CD4-positive, alpha-beta T cell treated with Interleukin-2 at 100 ng/mL for 4 hours (primary cell): ENCODE results near the gene LZTS3.
"Not testable (repeated sequence)": the region's sequence is repeated elsewhere in the genome, so short reads cannot be mapped to it uniquely, and the experiment has no call there.

ENCODE experiments used
- DNase-seq: peaks from one replicate; pipeline ENCODE4 v3.0.0-alpha.2; 2020; ENCODE audit warnings: low spot score

The LZTS3 gene

GRCh38 chr20:3192226-3193015, 19.1 kb upstream of the LZTS3 start:
- DNase-seq = no peak

- no peak for DNase-seq
Measured at GRCh38 chr20:3190681-3191111, 17.3 kb upstream of the LZTS3 start.

GRCh38 chr20:3189561-3190131, 16.3 kb upstream of the LZTS3 start:
- no peak for DNase-seq

GRCh38 chr20:3188823-3189413, 15.6 kb upstream of the LZTS3 start:
- no peak for DNase-seq

- not testable (repeated sequence) for DNase-seq
Measured at GRCh38 chr20:3187861-3188260, 14.5 kb upstream of the LZTS3 start.

- DNase-seq = no peak
Measured at GRCh38 chr20:3183896-3184612, 10.7 kb upstream of the LZTS3 start.

- DNase-seq = not testable (repeated sequence)
Measured at GRCh38 chr20:3182429-3182828, 9.1 kb upstream of the LZTS3 start.

- DNase-seq = no peak
Measured at GRCh38 chr20:3181270-3181669, 7.9 kb upstream of the LZTS3 start.

- DNase-seq = no peak
Measured at GRCh38 chr20:3180319-3180718, 7.0 kb upstream of the LZTS3 start.

- no peak for DNase-seq
Measured at GRCh38 chr20:3177746-3178485, 4.6 kb upstream of the LZTS3 start.

GRCh38 chr20:3175270-3175669, 1.9 kb upstream of the LZTS3 start:
- no peak for DNase-seq

- DNase-seq = no peak
Measured at GRCh38 chr20:3174442-3175261, 1.3 kb upstream of the LZTS3 start.

GRCh38 chr20:3173610-3174441, 477 bp upstream of the LZTS3 start:
- DNase-seq = peak; percentile 89

- DNase-seq = no peak
Measured at GRCh38 chr20:3172126-3172932, 1.0 kb downstream of the LZTS3 start.

- no peak for DNase-seq
Measured at GRCh38 chr20:3171391-3172125, 1.8 kb downstream of the LZTS3 start.

- DNase-seq = no peak
Measured at GRCh38 chr20:3168829-3169590, 4.3 kb downstream of the LZTS3 start.

- DNase-seq = no peak
Measured at GRCh38 chr20:3168079-3168828, 5.1 kb downstream of the LZTS3 start.
